Ascending aorta (tissue), 2 donors: ENCODE measurements around the gene GRIK2. TPM values are rescaled to one million over a fixed set of nuclear protein-coding genes. Genes with fewer than 3 reads are reported as not detected.
"Not testable (repeated sequence)": the region's sequence is repeated elsewhere in the genome, so short reads cannot be mapped to it uniquely, and the experiment has no call there.

Source experiments
- DNase-seq, 2 donors: peaks; one replicate each; pipeline ENCODE4 v3.0.0-alpha.2; 2019; ENCODE audit warnings: low spot score in 2 of 2
- H3K27ac ChIP-seq, 2 donors: fragments of 200-600 bp; sonication (generic); one replicate each; pipeline ENCODE4 v1.5.1; 2016 to 2017; ENCODE audit warnings: mild to moderate bottlenecking in 1 of 2
- H3K27me3 ChIP-seq: fragments of 200-600 bp; sonication (generic); one replicate; pipeline ENCODE4 v1.5.1; 2017
- H3K36me3 ChIP-seq, 2 donors: fragments of 200-600 bp; sonication (generic); one replicate each; pipeline ENCODE4 v1.5.1; 2016
- H3K4me1 ChIP-seq, 2 donors: fragments of 200-600 bp; sonication (generic); one replicate each; pipeline ENCODE4 v1.5.1; 2016 to 2017; ENCODE audit warnings: mild to moderate bottlenecking in 1 of 2
- H3K4me3 ChIP-seq, 2 donors: fragments of 200-600 bp; sonication (generic); one replicate each; pipeline ENCODE4 v1.5.1; 2016 to 2017; ENCODE audit warnings: mild to moderate bottlenecking in 1 of 2
- H3K9me3 ChIP-seq, 2 donors: fragments of 200-600 bp; sonication (generic); one replicate each; pipeline ENCODE4 v1.5.1; 2016
- CTCF ChIP-seq, 3 experiments: fragments of 200-600 bp in 2 of 3; fragments of 450-650 bp in 1 of 3; sonication (generic) in 2 of 3; IDR thresholded peaks; one replicate each; pipeline ENCODE4 v1.5.1; 2016 to 2019; ENCODE audit warnings: antibody characterized with exemption in 3 of 3, mild to moderate bottlenecking in 1 of 3, moderate library complexity in 1 of 3
- intact Hi-C: fragments of 100-400 bp; cut with DNase I; formaldehyde crosslinking; loops from one replicate; pipeline ENCODE4 v1.15.1; 2023
- total RNA-seq: library from RNA; depleted of rRNA; stranded (reverse); fragments of >200 nt; gene quantifications from one replicate; pipeline ENCODE4 v1.1.0, GENCODE V29; 2016

The GRIK2 gene
- total RNA-seq, 1 donor from 2014 or later = not detected

- no peak for TF ChIP-seq CTCF (IDR thresholded peaks at IDR 0.05)
- DNase-seq = no peak
- H3K27me3 ChIP-seq = no peaks in the 10 kb centered on the region
- no peaks in the 10 kb centered on the region for H3K36me3 ChIP-seq
- H3K9me3 ChIP-seq = peaks cover 0 to 5% of the 10 kb centered on the region in 2 donors
- H3K27ac ChIP-seq = no peak overlapping the region
- H3K4me1 ChIP-seq = no peaks in the 10 kb centered on the region
- H3K4me3 ChIP-seq = no peak overlapping the region
- intact Hi-C loops = no loop called here
Observed at GRCh38 chr6:102075539-102075938, 682.0 kb downstream of the GRIK2 start.

- Histone ChIP-seq H3K36me3 (no peaks in the 10 kb centered on the region), H3K27me3 (no peaks in the 10 kb centered on the region), H3K4me3 (no peak overlapping the region), H3K4me1 (no peaks in the 10 kb centered on the region), H3K27ac (no peak overlapping the region), H3K9me3 (no peaks in the 10 kb centered on the region)
- TF ChIP-seq CTCF (IDR thresholded peaks at IDR 0.05) = no peak
- intact Hi-C loops = no loop called here
- no peak for DNase-seq
Observed at GRCh38 chr6:102085257-102085656, 691.7 kb downstream of the GRIK2 start.

GRCh38 chr6:102088160-102088559 lies 694.7 kb downstream of the GRIK2 start:
- H3K9me3 ChIP-seq, DNase-seq, H3K36me3 ChIP-seq, intact Hi-C loops, H3K27me3 ChIP-seq, H3K27ac ChIP-seq, H3K4me1 ChIP-seq, H3K4me3 ChIP-seq: not testable (repeated sequence)

- Histone ChIP-seq H3K4me1 (no peaks in the 10 kb centered on the region), H3K9me3 (no peaks in the 10 kb centered on the region), H3K36me3 (no peaks in the 10 kb centered on the region), H3K27me3 (no peaks in the 10 kb centered on the region), H3K4me3 (no peak overlapping the region), H3K27ac (no peak overlapping the region)
- intact Hi-C loops = no loop called here
- no peak for TF ChIP-seq CTCF (IDR thresholded peaks at IDR 0.05)
- DNase-seq = no peak
Observed at GRCh38 chr6:102114402-102114801, 720.9 kb downstream of the GRIK2 start.

- no peak for TF ChIP-seq CTCF (IDR thresholded peaks at IDR 0.05)
- Histone ChIP-seq H3K36me3 (no peaks in the 10 kb centered on the region), H3K27me3 (no peaks in the 10 kb centered on the region), H3K9me3 (no peaks in the 10 kb centered on the region), H3K4me1 (no peaks in the 10 kb centered on the region), H3K4me3 (no peak overlapping the region), H3K27ac (no peak overlapping the region)
- intact Hi-C loops = no loop called here
- DNase-seq = no peak
Observed at GRCh38 chr6:102115911-102116310, 722.4 kb downstream of the GRIK2 start.

- TF ChIP-seq CTCF (IDR thresholded peaks at IDR 0.05) = no peak
Observed at GRCh38 chr6:102118034-102118433, 724.5 kb downstream of the GRIK2 start.

More at GRCh38 chr6:102118034-102118433, 724.5 kb downstream of the GRIK2 start:
- no peak overlapping the region for H3K4me3 ChIP-seq
- no peaks in the 10 kb centered on the region for H3K4me1 ChIP-seq
- no peaks in the 10 kb centered on the region for H3K9me3 ChIP-seq
- intact Hi-C loops = no loop called here
- H3K27me3 ChIP-seq = no peaks in the 10 kb centered on the region
- DNase-seq = no peak
- H3K27ac ChIP-seq = no peak overlapping the region
- no peaks in the 10 kb centered on the region for H3K36me3 ChIP-seq
